Lower leg skin (tissue), 4 donors: ENCODE data around the gene MFNG. TPM values are rescaled to one million over a fixed set of nuclear protein-coding genes. Genes with fewer than 3 reads are reported as not detected.

ENCODE experiments used
- DNase-seq, 2 donors: peaks; one replicate each; pipeline ENCODE4 v3.0.0-alpha.2; 2019; ENCODE audit warnings: low spot score in 2 of 2
- H3K4me3 ChIP-seq: fragments of 200-600 bp; sonication (generic); 2 replicates; pipeline ENCODE4 v1.5.1; 2017; ENCODE audit warnings: mild to moderate bottlenecking, low read depth; ENCODE audit not compliant: poor library complexity, severe bottlenecking
- CTCF ChIP-seq, 3 donors: fragments of 450-650 bp; IDR thresholded peaks; one replicate each; pipeline ENCODE4 v1.5.1; 2016; ENCODE audit warnings: antibody characterized with exemption in 3 of 3, mild to moderate bottlenecking in 3 of 3, moderate library complexity in 2 of 3
- POLR2A ChIP-seq, 2 donors: fragments of 450-650 bp; IDR thresholded peaks; one replicate each; pipeline ENCODE4 v1.6.1; 2016 to 2017; ENCODE audit warnings: antibody characterized with exemption in 2 of 2, mild to moderate bottlenecking in 1 of 2, moderate library complexity in 1 of 2
- WGBS, 2 donors: methylation state at CpG; one replicate each; pipeline ENCODE4 v1.1.5; 2018; 5-methylcytosine and 5-hydroxymethylcytosine counted together
- intact Hi-C: fragments of 100-400 bp; cut with DNase I; formaldehyde crosslinking; loops from one replicate; pipeline ENCODE4 v1.15.0; 2023; ENCODE audit warnings: low total_unique reads
- total RNA-seq, 4 donors: library from RNA; depleted of rRNA; stranded (reverse); fragments of >200 nt; gene quantifications; one replicate each; pipeline ENCODE4 v1.1.0, GENCODE V29; 2016

The MFNG gene
- total RNA-seq, 4 donors from 2014 or later: 5.7 to 13.0 (median 6.3) TPM

GRCh38 chr22:37427711-37428635 lies 58.2 kb downstream of the MFNG start:
- peak overlapping the region; percentile 1 for H3K4me3 ChIP-seq
- intact Hi-C loops: no loop called here
- TF ChIP-seq CTCF (IDR thresholded peaks at IDR 0.05): no peak
- TF ChIP-seq POLR2A (IDR thresholded peaks at IDR 0.05): no peak
- no peak for DNase-seq
- WGBS, 2 donors: 13 to 35% methylated on average over 15 to 59 of the region's 59 CpGs

GRCh38 chr22:37427135-37427710 lies 59.0 kb downstream of the MFNG start, which contains the start of gene ELFN2:
Gene ELFN2 (minus strand): TSS chr22:37427479. CDS start chr22:37375534, 51,945 bp downstream.
- WGBS, 2 donors: 1 to 4% methylated on average over 9 to 56 of the region's 72 CpGs
- intact Hi-C loops: no loop called here
- TF ChIP-seq CTCF (IDR thresholded peaks at IDR 0.05) (no peak), POLR2A (IDR thresholded peaks at IDR 0.05) (no peak)
- peak within 1 kb of the TSS; percentile 1 for H3K4me3 ChIP-seq
- no peak for DNase-seq

DNA sequence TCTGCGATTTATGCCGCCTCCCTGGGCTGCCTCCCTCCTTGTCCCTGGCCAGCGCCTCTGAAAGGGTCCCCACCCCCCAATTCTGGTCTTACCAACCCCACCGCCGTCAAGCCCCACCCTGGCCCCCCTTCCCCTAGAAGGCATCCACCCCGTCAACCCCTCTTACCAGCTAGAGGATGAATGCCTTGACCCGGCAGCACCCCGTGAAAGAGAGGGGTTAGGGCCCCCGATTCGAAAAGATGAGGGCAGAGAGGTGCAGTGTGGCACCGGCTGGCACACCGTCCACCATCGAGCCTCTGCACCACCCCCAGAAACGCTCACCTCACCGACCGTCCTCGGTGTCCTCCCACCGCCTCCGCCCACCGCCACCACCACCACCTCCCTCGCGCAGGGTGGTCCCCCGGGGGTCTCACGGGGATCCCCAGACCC lies 59.5 kb downstream of the MFNG start:
- intact Hi-C loops: no loop called here
- DNase-seq: no peak
- no peak overlapping the region for H3K4me3 ChIP-seq
- 1% methylated on average over 22 to 23 of the region's 24 CpGs for WGBS, 2 donors
- TF ChIP-seq POLR2A (IDR thresholded peaks at IDR 0.05) (no peak), CTCF (IDR thresholded peaks at IDR 0.05) (no peak)

DNA sequence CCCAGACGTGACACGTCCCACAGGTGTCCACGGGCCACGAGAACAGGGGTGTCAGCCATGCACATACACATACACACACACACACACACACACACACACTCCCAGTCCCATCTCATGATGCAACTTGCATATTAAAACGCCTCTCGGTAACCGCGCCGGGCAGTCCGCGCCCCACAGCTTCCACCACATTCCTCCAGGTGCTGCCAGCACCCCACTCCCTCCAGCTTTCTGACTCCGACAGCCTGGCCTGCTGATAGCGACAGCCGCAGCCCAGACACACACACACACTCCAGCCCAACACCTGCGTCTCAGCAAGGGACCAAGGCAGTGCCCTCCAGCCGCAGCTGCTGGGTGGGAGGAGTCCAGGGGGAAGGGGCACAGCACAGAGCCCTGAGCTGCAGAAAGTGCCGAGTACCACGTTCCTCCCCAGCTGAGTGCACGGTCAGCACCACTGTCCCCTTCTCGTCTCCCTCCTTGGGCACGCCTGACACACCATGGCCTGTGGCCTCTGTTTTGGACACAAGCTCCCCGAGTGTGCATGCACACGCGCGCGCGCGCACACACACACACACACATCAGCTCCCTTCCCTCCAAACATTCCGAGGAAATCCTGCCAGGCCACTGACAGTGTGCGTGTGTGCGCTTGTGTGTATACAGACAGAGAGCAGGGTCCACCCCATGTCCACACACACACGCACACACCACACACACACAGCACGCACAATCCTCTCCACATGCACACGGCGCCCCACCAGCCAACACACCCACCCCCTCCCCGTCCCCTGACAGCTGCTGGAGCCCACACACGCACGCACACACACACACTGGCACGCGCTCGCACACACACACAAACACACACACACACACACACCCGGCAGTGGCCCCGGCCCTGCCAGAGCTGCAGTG lies 60.1 kb downstream of the MFNG start:
- intact Hi-C loops: no loop called here
- H3K4me3 ChIP-seq: no peak overlapping the region
- no peak for TF ChIP-seq CTCF (IDR thresholded peaks at IDR 0.05)
- no peak for TF ChIP-seq POLR2A (IDR thresholded peaks at IDR 0.05)
- DNase-seq: no peak
- 9 to 13% methylated on average over 31 to 43 of the region's 43 CpGs for WGBS, 2 donors

DNA sequence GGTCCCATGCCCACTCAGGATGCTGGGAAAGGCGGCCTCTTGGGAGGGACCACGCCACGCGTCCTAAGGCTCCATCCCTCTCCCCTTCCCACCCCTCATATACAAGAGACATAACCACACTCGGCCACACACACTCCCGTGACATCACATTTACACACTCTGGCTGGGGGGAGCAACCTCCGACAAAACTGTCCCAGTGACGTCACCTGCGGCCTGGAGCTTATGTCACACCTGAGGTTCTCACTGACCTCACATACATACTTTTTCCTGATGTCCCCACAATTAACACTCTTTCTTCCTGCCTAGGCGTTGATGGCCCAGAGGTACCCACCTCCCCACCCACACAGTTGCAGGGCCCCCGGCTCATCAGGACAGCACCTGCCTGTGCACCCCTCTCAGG lies 60.8 kb downstream of the MFNG start:
- TF ChIP-seq CTCF (IDR thresholded peaks at IDR 0.05): no peak
- TF ChIP-seq POLR2A (IDR thresholded peaks at IDR 0.05): no peak
- no peak for DNase-seq
- no peak overlapping the region for H3K4me3 ChIP-seq
- WGBS, 2 donors: 75 to 77% methylated on average over 11 of the region's 11 CpGs
- intact Hi-C loops: no loop called here
